Head of caudate nucleus (tissue), 42 donors: ENCODE data around the gene PIGU.
"Not testable (repeated sequence)": the region's sequence is repeated elsewhere in the genome, so short reads cannot be mapped to it uniquely, and the experiment has no call there.

Experiments
- DNase-seq, 42 donors: peaks; one replicate each; pipeline versions ENCODE4 v3.0.0 to v3.0.0-alpha.2; 2020 to 2021; ENCODE audit warnings: mixed read lengths in 7 of 42
- intact Hi-C: fragments of 100-400 bp; cut with DNase I; formaldehyde crosslinking; loops from one replicate; pipeline ENCODE4 v1.15.0; 2022

Gene PIGU

DNA sequence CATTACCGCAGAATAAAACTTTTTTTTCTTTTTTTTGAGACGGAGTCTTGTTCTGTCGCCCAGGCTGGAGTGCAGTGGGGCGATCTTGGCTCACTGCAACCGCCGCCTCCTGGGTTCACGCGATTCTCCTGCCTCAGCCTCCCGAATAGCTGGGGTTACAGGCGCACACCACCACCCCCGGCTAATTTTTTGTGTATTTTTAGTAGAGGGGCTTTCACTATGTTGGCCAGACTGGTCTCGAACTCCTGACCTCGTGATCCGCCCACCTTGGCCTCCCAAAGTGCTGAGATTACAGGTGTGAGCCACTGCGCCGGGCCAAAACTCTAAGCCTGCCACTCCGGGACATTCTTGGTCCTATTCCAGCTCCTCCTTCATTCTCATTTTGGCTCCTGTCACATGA is 162.9 kb downstream of the PIGU start:
- intact Hi-C loops, result loop anchor here (10.0 kb wide), 1 partner anchor 199 kb away; no protein-coding TSS in a partner anchor
- DNase-seq, result not testable (repeated sequence)

DNA sequence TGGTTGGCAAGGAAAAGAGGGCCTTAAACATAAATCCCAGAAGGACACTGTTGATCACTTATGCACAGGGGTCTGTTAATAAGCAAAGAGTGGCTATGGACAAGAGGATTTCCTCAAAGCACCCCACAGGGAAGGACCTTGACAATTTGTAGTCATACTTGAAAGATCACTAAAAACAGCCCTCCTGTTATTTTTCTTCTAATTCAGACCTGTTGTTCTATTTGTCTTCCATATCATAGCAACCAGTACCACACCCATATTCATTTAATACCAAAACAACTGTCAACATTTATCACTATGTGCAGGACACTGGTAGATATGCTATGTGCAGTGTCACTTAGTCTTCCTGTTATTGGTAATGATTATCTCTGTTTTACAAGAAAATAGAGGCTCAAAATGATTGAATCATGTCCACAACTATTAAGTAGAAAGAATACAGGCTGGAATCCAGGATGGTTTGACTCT is 163.9 kb downstream of the PIGU start:
- intact Hi-C loops, result loop anchor here (10.0 kb wide), 1 partner anchor 198 kb away; no protein-coding TSS in a partner anchor
- DNase-seq, result no peak

DNA sequence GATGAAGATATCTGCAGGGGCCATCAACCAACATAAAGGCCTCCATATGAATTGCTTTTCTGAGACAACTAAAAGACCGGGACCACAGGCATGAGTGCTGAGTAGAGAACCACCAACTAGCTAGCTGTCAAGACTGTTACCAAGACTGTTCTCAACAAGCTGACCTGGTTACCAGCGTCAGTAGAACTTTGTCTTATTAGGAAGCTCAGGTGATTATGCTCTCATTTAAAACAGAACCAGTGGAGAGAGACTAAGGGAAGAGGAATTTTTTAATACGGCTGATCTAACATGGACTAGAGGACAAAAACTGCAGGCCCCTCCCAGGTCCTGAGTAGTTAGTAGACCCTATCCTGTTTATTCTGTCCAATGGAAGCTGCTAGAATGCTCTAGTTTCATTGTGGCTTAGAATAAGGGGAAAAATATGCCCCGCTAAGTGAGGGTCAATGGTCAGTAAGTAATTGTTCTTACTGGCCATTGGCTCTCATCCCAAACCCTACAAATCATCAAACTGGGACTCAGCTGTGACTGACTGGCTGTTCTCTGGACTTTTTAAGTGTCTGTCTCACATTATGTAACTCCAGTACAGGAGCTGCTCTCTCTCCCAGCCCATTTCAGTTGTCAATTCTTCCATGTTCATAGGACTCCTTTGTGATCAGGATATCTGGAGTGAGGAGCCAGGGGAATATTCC is 164.5 kb downstream of the PIGU start:
- no peak for DNase-seq
- intact Hi-C loops, result loop anchor here (10.0 kb wide), 1 partner anchor 198 kb away; no protein-coding TSS in a partner anchor

DNA sequence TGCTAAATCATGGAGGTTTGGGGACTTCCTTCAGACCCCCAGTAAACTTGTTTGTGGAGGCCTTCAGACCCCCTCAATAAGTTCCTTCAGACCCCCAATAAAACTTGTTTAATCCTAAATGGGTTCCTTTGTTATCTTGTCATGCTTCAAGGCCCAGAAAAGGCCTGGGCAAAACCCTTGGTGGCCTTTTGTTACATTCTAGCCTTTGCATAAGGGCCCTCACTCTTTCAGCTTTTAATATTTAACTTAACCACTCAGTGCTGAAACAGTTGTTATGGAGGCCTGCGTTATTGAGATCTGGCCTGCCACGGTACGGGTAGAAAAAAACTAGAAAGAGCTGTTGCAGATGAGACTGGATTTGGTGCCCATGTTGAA is 165.0 kb downstream of the PIGU start:
- no peak for DNase-seq
- intact Hi-C loops, result loop anchor here (10.0 kb wide), 1 partner anchor 197 kb away; no protein-coding TSS in a partner anchor

DNA sequence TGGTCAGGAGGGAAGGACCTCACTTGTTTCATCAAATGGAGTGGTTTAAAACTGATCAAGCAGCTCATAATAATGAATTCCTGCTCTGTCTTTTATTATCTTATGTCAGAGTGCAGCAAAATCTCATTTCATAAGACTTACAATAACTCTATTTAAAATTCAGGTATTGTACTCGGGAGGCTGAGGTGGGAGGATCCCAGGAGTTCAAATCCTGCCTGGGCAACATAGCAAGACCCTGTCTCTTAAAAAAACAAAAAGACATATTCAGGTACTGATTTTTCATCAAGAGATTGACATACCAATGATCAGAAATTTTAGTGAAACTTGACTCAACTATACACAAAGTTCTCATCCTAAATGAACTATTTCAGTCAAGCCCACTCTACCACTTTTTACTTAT is 166.3 kb downstream of the PIGU start:
- DNase-seq, result no peak
- intact Hi-C loops, result loop anchor here (10.0 kb wide), 1 partner anchor 196 kb away; no protein-coding TSS in a partner anchor
